Retinal pigment epithelial cell (primary cell): Measurements from ENCODE around the gene CPVL.

Experiments used
- DNase-seq: peaks from one replicate; pipeline ENCODE4 v3.0.0-alpha.2; 2010; ENCODE audit warnings: low read depth
- H3K4me3 ChIP-seq: 2 replicates; pipeline ENCODE4 v1.5.1; 2011; ENCODE audit warnings: mild to moderate bottlenecking, low read length, control low read depth, moderate library complexity
- CTCF ChIP-seq: conservative IDR thresholded peaks from 2 replicates; pipeline ENCODE4 v1.5.1; 2011; ENCODE audit warnings: low read depth, low read length, control low read depth, inconsistent platforms

Gene CPVL

GRCh38 chr7:29039821-29040578, 106.3 kb downstream of the CPVL start:
- no peak for TF ChIP-seq CTCF
- H3K4me3 ChIP-seq, result no peak overlapping the region
- no peak for DNase-seq

GRCh38 chr7:29038463-29038862, 107.9 kb downstream of the CPVL start:
- DNase-seq, result no peak

GRCh38 chr7:29035044-29035740, 111.1 kb downstream of the CPVL start:
- H3K4me3 ChIP-seq, result no peak overlapping the region
- no peak for TF ChIP-seq CTCF
- peak; percentile 58 for DNase-seq

More at GRCh38 chr7:29038463-29038862, 107.9 kb downstream of the CPVL start:
- TF ChIP-seq CTCF, result no peak
- H3K4me3 ChIP-seq, result no peak overlapping the region

- H3K4me3 ChIP-seq, result no peak overlapping the region
- TF ChIP-seq CTCF, result no peak
- DNase-seq, result no peak
Observed at GRCh38 chr7:29033584-29033983, 112.8 kb downstream of the CPVL start.

GRCh38 chr7:29032146-29032545, 114.2 kb downstream of the CPVL start:
- no peak for TF ChIP-seq CTCF
- no peak for DNase-seq
- no peak overlapping the region for H3K4me3 ChIP-seq

GRCh38 chr7:29030781-29031275, 115.5 kb downstream of the CPVL start:
- no peak for DNase-seq
- H3K4me3 ChIP-seq, result no peak overlapping the region
- no peak for TF ChIP-seq CTCF
